Hepatocyte (in vitro differentiated cells): Measurements from ENCODE around the gene ATP8B4. TPM values are rescaled to one million over a fixed set of nuclear protein-coding genes. Genes with fewer than 3 reads are reported as not detected.
A peak's percentile ranks its signal among the peaks of the same experiment; 100 is the strongest.

Experiments
- DNase-seq: peaks from one replicate; pipeline ENCODE4 v3.0.0-alpha.2; 2016; ENCODE audit warnings: low spot score
- H2AFZ ChIP-seq: fragments of 200-600 bp; sonication (generic); 2 replicates; pipeline ENCODE4 v1.6.0; 2016; ENCODE audit warnings: antibody characterized with exemption, mild to moderate bottlenecking
- H3K27ac ChIP-seq: fragments of 200-600 bp; sonication (generic); 2 replicates; pipeline ENCODE4 v1.5.1; 2016; ENCODE audit warnings: mild to moderate bottlenecking
- H3K27me3 ChIP-seq: fragments of 200-600 bp; sonication (generic); 2 replicates; pipeline ENCODE4 v1.6.1; 2016
- H3K36me3 ChIP-seq: fragments of 200-600 bp; sonication (generic); replicated peaks from 2 replicates; pipeline ENCODE4 v1.5.1; 2016; ENCODE audit warnings: low read depth; ENCODE audit not compliant: insufficient read depth
- H3K4me1 ChIP-seq: fragments of 200-600 bp; sonication (generic); 2 replicates; pipeline ENCODE4 v1.5.1; 2016; ENCODE audit warnings: mild to moderate bottlenecking, moderate library complexity; ENCODE audit not compliant: insufficient read depth
- H3K4me2 ChIP-seq: fragments of 200-600 bp; sonication (generic); 2 replicates; pipeline ENCODE4 v1.6.0; 2016
- H3K4me3 ChIP-seq: fragments of 200-600 bp; sonication (generic); 2 replicates; pipeline ENCODE4 v1.5.1; 2016; ENCODE audit warnings: mild to moderate bottlenecking
- H3K79me2 ChIP-seq: fragments of 200-600 bp; sonication (generic); 2 replicates; pipeline ENCODE4 v1.6.0; 2017; ENCODE audit warnings: mild to moderate bottlenecking
- H3K9me2 ChIP-seq: fragments of 200-600 bp; sonication (generic); replicated peaks from 2 replicates; pipeline ENCODE4 v1.6.0; 2017; ENCODE audit warnings: mild to moderate bottlenecking; ENCODE audit not compliant: insufficient read depth
- H3K9me3 ChIP-seq: fragments of 200-600 bp; sonication (generic); 2 replicates; pipeline ENCODE4 v1.5.1; 2016; ENCODE audit warnings: low read depth, mild to moderate bottlenecking
- H4K20me1 ChIP-seq: fragments of 200-600 bp; sonication (generic); 2 replicates; pipeline ENCODE4 v1.6.0; 2016; ENCODE audit warnings: mild to moderate bottlenecking; ENCODE audit not compliant: insufficient read depth, poor library complexity, severe bottlenecking
- CTCF ChIP-seq: fragments of 200-600 bp; sonication (generic); IDR thresholded peaks from 2 replicates; pipeline ENCODE4 v1.5.1; 2016; ENCODE audit warnings: antibody characterized with exemption, mild to moderate bottlenecking; ENCODE audit not compliant: poor library complexity
- EZH2 ChIP-seq: fragments of 200-600 bp; sonication (generic); IDR thresholded peaks from 2 replicates; pipeline ENCODE4 v1.6.1; 2016; ENCODE audit warnings: antibody characterized with exemption, mild to moderate bottlenecking, borderline replicate concordance
- EZH2phosphoT487 ChIP-seq: fragments of 200-600 bp; sonication (generic); IDR thresholded peaks from one replicate; pipeline ENCODE4 v1.6.1; 2018; ENCODE audit warnings: antibody characterized with exemption, mild to moderate bottlenecking, low read depth, moderate library complexity; ENCODE audit not compliant: unreplicated experiment, severe bottlenecking
- WGBS: methylation state at CpG from one replicate; pipeline ENCODE4 v1.1.6; 2016; ENCODE audit warnings: low lambda C conversion rate; ENCODE audit errors: missing lambda C conversion rate; 5-methylcytosine and 5-hydroxymethylcytosine counted together
- polyA plus RNA-seq: library from polyadenylated mRNA; unstranded; fragments of >200 nt; fragmentation: Nextera tagmentation; extraction: Ambion mirVana; gene quantifications from 2 replicates; pipeline ENCODE4 v1.2.1, GENCODE V29; 2016
- total RNA-seq: library from RNA; depleted of rRNA; stranded (reverse); fragments of >200 nt; gene quantifications from 2 replicates; pipeline ENCODE4 v1.2.3, GENCODE V29; 2014

ATP8B4 gene
- total and polyA plus RNA-seq, 2 experiments from 2014 or later = 1.3 to 9.5 TPM

- no peaks in the 10 kb centered on the region for H3K79me2 ChIP-seq
- H3K27ac ChIP-seq = no peak overlapping the region
- no peak overlapping the region for H3K4me2 ChIP-seq
- peaks cover 24% of the 10 kb centered on the region for H3K4me1 ChIP-seq
- no peaks in the 10 kb centered on the region for H3K36me3 ChIP-seq
- no peak for DNase-seq
- H3K9me2 ChIP-seq = no peaks in the 10 kb centered on the region
- no peak overlapping the region for H3K4me3 ChIP-seq
- H3K9me3 ChIP-seq = peaks cover 5% of the 10 kb centered on the region
- TF ChIP-seq CTCF (no peak), EZH2 (no peak), EZH2phosphoT487 (no peak)
- no peak overlapping the region for H2AFZ ChIP-seq
- H4K20me1 ChIP-seq = no peaks in the 10 kb centered on the region
- H3K27me3 ChIP-seq = no peaks in the 10 kb centered on the region
Measured at GRCh38 chr15:49905221-49905620, 213.8 kb downstream of the ATP8B4 start.

- Histone ChIP-seq H3K9me2 (no peaks in the 10 kb centered on the region), H3K27me3 (no peaks in the 10 kb centered on the region), H3K4me1 (peaks cover 30% of the 10 kb centered on the region), H3K27ac (no peak overlapping the region), H3K79me2 (no peaks in the 10 kb centered on the region), H3K4me3 (no peak overlapping the region), H3K9me3 (no peaks in the 10 kb centered on the region), H3K36me3 (no peaks in the 10 kb centered on the region), H2AFZ (no peak overlapping the region), H4K20me1 (no peaks in the 10 kb centered on the region), H3K4me2 (no peak overlapping the region)
- DNase-seq = no peak
- no peak for TF ChIP-seq EZH2
- TF ChIP-seq EZH2phosphoT487 = no peak
- no peak for TF ChIP-seq CTCF
Measured at GRCh38 chr15:49904296-49904695, 214.7 kb downstream of the ATP8B4 start.

GRCh38 chr15:49902685-49903501 lies 216.1 kb downstream of the ATP8B4 start:
- H3K9me3 ChIP-seq = no peaks in the 10 kb centered on the region
- H3K79me2 ChIP-seq = no peaks in the 10 kb centered on the region
- no peaks in the 10 kb centered on the region for H3K36me3 ChIP-seq
- H3K4me2 ChIP-seq = peak overlapping the region; percentile 38
- TF ChIP-seq EZH2phosphoT487 (no peak), CTCF (no peak), EZH2 (no peak)
- H3K4me1 ChIP-seq = peaks cover 30% of the 10 kb centered on the region
- 45% methylated on average over 7 of the region's 7 CpGs for WGBS
- H3K27ac ChIP-seq = peak overlapping the region; percentile 79
- H3K4me3 ChIP-seq = no peak overlapping the region
- no peaks in the 10 kb centered on the region for H3K9me2 ChIP-seq
- no peak for DNase-seq
- H2AFZ ChIP-seq = peak overlapping the region; percentile 7
- H3K27me3 ChIP-seq = no peaks in the 10 kb centered on the region
- H4K20me1 ChIP-seq = no peaks in the 10 kb centered on the region
